M059J (cell line): ENCODE measurements around the gene STK17B. TPM values are rescaled to one million over a fixed set of nuclear protein-coding genes. Genes with fewer than 3 reads are reported as not detected.

Experiments
- DNase-seq: peaks from one replicate; pipeline ENCODE4 v3.0.0-alpha.2; 2012; ENCODE audit warnings: low read depth
- total RNA-seq: library from RNA; depleted of rRNA; stranded (reverse); fragments of >200 nt; shearing (Covaris generic); gene quantifications from 2 replicates; pipeline ENCODE4 v1.2.3, GENCODE V29; 2014

The STK17B gene
- total RNA-seq, 1 experiment from 2014 or later: 11.3 TPM

DNA sequence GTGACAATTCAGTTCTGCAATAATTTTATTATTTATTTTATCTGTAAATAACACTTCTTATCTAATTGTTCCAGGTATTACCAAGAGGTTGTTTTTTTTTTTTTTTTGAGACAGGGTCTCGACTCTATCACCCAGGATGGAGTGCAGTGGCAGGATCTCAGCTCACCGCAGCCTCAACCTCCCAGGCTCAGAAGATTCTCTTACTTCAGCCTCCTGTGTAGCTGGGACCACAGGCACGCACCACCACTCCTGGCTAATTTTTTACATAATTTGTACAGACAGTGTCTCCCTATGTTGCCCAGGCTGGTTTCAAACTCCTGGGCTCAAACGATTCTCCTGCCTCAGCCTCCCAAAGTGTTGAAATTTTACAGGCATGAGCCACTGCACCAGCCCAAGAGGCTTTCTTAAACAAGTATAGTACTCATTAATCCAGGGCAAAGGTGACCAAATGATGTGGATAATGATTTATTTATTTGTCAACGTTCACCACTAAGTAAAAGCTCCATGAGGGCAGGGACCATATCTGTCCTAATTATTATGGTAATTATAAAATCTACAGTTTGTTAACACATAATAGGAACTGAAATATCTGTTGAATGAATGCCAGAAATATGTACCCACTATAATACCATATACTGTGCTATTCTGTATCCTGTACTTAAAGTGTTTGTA is 12.0 kb downstream of the STK17B start:
- DNase-seq: no peak

DNA sequence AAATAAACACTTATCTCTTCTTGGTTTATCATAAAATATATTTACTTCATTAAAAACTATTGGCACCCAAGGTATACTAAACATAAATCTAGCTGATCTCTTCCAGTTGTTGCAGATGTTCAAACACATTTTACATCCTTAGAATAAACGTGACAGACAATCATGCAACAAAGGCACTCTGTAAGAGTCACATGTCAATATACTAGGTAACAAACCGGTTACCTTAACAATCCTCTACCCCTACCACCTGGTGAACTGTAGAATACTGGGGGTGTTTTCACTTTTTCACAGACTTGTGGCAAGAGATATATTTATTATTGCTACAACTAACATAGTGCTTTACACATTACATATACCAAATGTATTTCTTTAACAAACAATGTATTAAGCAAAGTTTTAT is 15.8 kb downstream of the STK17B start:
- DNase-seq: no peak

DNA sequence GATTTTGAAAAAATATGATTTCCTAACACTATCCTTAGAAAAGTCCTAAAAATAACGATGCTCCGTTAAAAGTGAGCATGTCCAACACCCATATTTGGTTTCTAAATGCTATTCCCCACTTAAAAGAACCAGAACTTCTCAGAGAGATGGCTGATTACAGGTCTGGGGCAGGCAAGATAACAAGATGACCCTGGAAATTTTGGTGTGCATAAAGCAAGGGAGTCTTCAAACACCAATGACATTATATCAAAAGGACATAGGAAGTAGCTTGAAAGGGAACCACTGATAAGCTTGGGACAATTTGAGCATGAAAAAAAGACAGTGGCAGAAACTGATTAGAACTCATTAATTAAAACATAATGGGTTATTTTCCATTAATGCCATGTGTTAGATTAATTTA is 17.9 kb downstream of the STK17B start:
- DNase-seq: no peak

DNA sequence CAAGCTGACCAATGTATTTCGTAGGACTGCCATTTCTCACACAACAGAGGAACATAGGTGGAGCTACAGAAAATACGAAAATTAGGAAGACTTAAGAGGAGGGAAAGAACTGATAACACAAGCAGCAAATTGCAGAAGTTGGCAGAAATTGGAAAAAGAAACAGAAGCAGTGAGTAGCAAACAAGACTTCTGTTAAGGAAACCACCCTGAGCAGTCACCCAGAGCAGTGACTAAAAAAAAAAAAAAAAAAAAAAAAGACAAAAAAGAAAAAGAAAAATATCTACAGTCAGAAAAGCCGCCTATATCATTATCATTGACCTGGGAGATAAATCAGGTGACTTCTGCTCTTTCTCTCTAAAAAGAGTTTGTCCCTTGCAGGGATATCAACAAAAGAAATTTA is 21.4 kb downstream of the STK17B start:
- no peak for DNase-seq

- no peak for DNase-seq
Observed at GRCh38 chr2:196148736-196149135, 22.6 kb downstream of the STK17B start.

- no peak for DNase-seq
Observed at GRCh38 chr2:196145256-196145655, 26.1 kb downstream of the STK17B start.

DNA sequence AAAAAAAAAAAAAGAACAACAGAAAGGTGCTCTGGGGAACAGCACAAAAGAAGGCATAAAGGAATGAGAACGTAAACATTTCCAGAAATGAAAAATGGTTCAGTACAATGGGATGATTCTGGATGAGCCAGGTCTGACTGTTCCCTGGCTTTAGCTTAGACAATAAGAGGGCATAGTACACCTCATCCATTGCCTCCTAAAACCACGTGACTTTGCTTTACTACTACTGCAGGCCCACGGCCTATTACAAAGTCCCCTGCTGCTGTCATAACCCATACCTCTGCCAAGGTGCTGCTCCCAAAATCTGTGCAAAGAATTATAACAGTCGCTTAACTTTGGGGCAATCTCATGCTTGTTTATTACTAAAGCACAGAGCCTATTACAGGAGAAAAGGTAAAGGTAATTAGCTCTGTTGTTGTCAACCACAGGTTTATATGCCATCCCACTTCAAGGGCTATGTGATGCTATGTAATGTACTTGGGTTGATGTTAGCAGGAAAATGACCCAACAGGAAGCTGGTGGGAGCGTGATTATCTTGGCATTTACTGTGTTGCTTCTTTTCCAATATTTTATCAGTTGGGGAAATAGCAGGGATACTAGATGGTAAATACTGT is 26.8 kb downstream of the STK17B start:
- no peak for DNase-seq

GRCh38 chr2:196143730-196144131 is 27.6 kb downstream of the STK17B start:
- no peak for DNase-seq

- DNase-seq: no peak
Observed at GRCh38 chr2:196142825-196143224, 28.6 kb downstream of the STK17B start.

GRCh38 chr2:196140213-196140612 is 31.2 kb downstream of the STK17B start:
- DNase-seq: no peak

DNA sequence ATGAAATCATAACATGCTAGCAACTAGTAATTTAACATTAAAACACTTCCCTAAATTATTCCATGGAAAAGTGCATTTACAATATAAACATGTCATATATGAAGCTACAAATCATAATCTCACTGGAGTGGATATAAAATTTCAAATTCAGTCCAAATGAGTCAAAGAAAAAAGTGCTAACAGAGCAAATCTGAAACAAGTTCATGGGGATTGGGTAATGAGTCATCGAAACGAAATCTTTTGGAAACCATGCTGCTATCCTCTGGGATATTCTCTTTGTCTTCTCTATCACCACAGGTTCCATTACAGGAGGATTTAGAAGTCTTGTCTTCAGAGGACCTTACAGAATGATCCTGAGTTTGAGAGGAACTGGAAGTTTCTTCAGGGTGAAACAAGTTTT is 34.1 kb downstream of the STK17B start:
- DNase-seq: peak; percentile 24

DNA sequence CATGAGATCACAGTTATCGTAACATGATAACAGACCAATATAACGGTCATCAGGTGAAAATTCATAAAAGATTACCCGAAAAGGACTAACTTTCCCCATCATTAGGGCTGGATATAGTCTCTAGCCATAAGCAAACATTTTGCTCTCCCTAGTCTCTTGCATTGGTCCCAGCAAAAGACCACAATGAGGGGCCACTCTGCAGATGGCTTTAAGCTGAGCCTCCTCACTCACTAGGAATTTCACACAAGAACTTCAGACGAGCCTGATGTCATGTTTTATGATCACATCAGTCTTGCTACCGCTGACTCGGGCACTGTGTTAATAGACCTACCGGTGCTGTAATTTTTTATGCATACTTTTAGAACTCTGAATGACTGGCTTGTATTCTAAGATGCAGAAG is 35.2 kb downstream of the STK17B start:
- DNase-seq: no peak

- DNase-seq: no peak
Observed at GRCh38 chr2:196131949-196132925, 39.1 kb downstream of the STK17B start.

DNA sequence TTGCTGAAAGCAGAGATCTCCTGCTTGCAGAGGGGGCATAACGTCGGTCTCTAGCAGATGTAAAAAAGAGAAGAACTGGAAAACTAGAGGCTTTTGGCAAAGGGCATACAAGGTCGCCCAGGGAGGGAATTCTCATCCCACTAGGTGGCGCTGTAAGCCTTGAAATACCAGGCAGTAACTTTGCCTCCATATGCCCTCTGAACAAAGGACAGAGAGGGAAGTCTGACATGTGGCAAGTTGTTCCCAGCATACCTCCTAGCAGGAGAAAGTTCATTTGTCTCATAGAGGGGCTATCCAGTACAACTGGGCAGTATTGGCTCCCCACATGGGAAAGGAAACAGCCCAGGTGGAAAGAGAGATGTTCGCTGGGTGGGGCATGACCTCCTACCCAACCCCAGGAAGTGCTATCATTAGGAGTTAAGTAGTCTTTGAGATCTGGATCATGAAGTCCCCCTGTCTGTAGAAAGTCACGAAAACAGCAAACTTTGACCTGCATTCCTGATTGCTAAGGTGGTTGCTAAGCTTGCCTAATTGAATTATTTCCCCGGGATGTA is 39.9 kb downstream of the STK17B start:
- peak; percentile 27 for DNase-seq

- no peak for DNase-seq
Observed at GRCh38 chr2:196130039-196130825, 41.1 kb downstream of the STK17B start.

- DNase-seq: no peak
Observed at GRCh38 chr2:196128749-196129148, 42.6 kb downstream of the STK17B start.

GRCh38 chr2:196125596-196125995 is 45.8 kb downstream of the STK17B start:
- no peak for DNase-seq

GRCh38 chr2:196123679-196124373 is 47.6 kb downstream of the STK17B start:
- peak; percentile 40 for DNase-seq

GRCh38 chr2:196119926-196120325 is 51.5 kb downstream of the STK17B start:
- no peak for DNase-seq

DNA sequence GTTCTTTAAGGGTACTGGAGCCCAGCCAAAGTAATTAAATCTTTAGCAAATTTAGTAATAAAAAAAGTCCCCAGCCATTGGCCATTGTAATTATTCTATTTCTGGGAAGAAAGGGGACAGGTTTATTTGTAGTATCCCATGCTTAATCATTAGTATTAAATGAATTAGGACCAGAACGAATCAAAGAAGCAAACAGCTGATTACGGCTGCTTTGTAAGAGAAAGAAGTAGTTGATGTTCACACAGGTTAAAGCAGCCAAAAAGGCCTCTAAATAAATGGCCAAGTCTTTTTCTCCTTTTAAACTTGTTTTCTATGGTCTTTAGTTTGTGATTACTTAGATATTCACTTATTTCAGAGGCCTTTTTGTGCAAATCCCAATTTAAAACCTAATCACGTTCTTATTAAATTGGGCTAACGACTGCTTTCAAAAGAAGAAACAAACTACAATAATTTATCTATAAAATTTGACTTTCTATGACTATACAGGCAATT is 54.1 kb downstream of the STK17B start:
- DNase-seq: no peak
